Fibroblast of gingiva (primary cell): ENCODE results near the gene SIX4.
"Not testable (repeated sequence)": the region's sequence is repeated elsewhere in the genome, so short reads cannot be mapped to it uniquely, and the experiment has no call there.

Experiments used
- DNase-seq: peaks from one replicate; pipeline ENCODE4 v3.0.0-alpha.2; 2011; ENCODE audit warnings: low read depth

The SIX4 gene

GRCh38 chr14:60723907-60724618, at the start of gene SIX4:
TSS of gene SIX4 (minus strand) at chr14:60724351. CDS start at chr14:60724074, 277 bp downstream.
- peak; percentile 89 for DNase-seq

- no peak for DNase-seq
Observed at GRCh38 chr14:60773558-60773957, 49.4 kb upstream of the SIX4 start.

GRCh38 chr14:60771117-60771516, 47.0 kb upstream of the SIX4 start:
- DNase-seq, result no peak

GRCh38 chr14:60768602-60769001, 44.5 kb upstream of the SIX4 start:
- DNase-seq, result no peak

- DNase-seq, result no peak
Observed at GRCh38 chr14:60760644-60761364, 36.7 kb upstream of the SIX4 start.

- no peak for DNase-seq
Observed at GRCh38 chr14:60760209-60760608, 36.1 kb upstream of the SIX4 start.

- DNase-seq, result peak; percentile 37
Observed at GRCh38 chr14:60758885-60759284, 34.7 kb upstream of the SIX4 start.

- peak; percentile 84 for DNase-seq
Observed at GRCh38 chr14:60757567-60758002, 33.4 kb upstream of the SIX4 start.

GRCh38 chr14:60756847-60757246, 32.7 kb upstream of the SIX4 start:
- peak; percentile 36 for DNase-seq

GRCh38 chr14:60753264-60754119, 29.3 kb upstream of the SIX4 start:
- DNase-seq, result no peak

- DNase-seq, result no peak
Observed at GRCh38 chr14:60744566-60744965, 20.4 kb upstream of the SIX4 start.

- no peak for DNase-seq
Observed at GRCh38 chr14:60738843-60739508, 14.8 kb upstream of the SIX4 start.

- peak; percentile 53 for DNase-seq
Observed at GRCh38 chr14:60736494-60736893, 12.3 kb upstream of the SIX4 start.

- DNase-seq, result no peak
Observed at GRCh38 chr14:60735416-60735815, 11.3 kb upstream of the SIX4 start.

GRCh38 chr14:60734465-60735242, 10.5 kb upstream of the SIX4 start, which contains the start of gene MNAT1:
TSS of gene MNAT1 (plus strand) at chr14:60734761. CDS start at chr14:60734863, 102 bp downstream.
- peak; percentile 88 for DNase-seq

GRCh38 chr14:60732840-60733483, 8.8 kb upstream of the SIX4 start:
- no peak for DNase-seq

- DNase-seq, result not testable (repeated sequence)
Observed at GRCh38 chr14:60731291-60731690, 7.1 kb upstream of the SIX4 start.

- DNase-seq, result peak; percentile 46
Observed at GRCh38 chr14:60723116-60723906, 840 bp downstream of the SIX4 start.

GRCh38 chr14:60722357-60723115, 1.6 kb downstream of the SIX4 start:
- DNase-seq, result peak; percentile 54
